Heart left ventricle (tissue), 13 donors: Measurements from ENCODE around the gene MEF2B.

Experiments
- CTCF ChIP-seq, 12 donors: fragments of 200-600 bp; sonication (generic) in 4 of 12; IDR thresholded peaks; one replicate each; pipeline versions ENCODE4 v1.5.0 to v1.8.0; 2018 to 2022; ENCODE audit warnings: antibody characterized with exemption in 12 of 12, mild to moderate bottlenecking in 5 of 12
- POLR2A ChIP-seq, 2 donors: fragments of 450-650 bp; IDR thresholded peaks; one replicate each; pipeline ENCODE4 v1.6.1; 2017; ENCODE audit warnings: antibody characterized with exemption in 2 of 2, mild to moderate bottlenecking in 2 of 2, moderate library complexity in 2 of 2
- donor health status: ischemic (EF 13 %, LVEDD 7.1; RV severe dilation, severe dysfunction).
- donor health status: DM: no; HTN: yes; CAD: no.
- donor health status: DM: no; HTN: no; CAD: no.
- donor health status: ischemic (EF 25% LVEDD 6.9; RV normal size, moderate dysfunction).
- donor health status: ischemic (EF 25% LVEDD 5.7; RV mildly dilated, moderate dysfunction).
- donor health status: ischemic (EF 35%, LVEDD 5.7; RV mildly dilated, moderate dysfunction).
- donor health status: nonischemic (EF 11% LVEDD 7.7; RV severe dilation, severe dysfunction).
- donor health status: DM: yes; HTN: yes; CAD: no.
- donor health status: PGD.
- donor health status: ischemic (EF 29% LVEDD 5.4; RV normal size, mild dysfunction).
- donor health status: nonischemic (EF 23%, LVEDD 6.1; RV moderate dilation, normal function).

GRCh38 chr19:19105365-19106055 is 64.6 kb downstream of the MEF2B start:
- TF ChIP-seq CTCF (IDR thresholded peaks at IDR 0.05): no peak
- TF ChIP-seq POLR2A (IDR thresholded peaks at IDR 0.05): no peak
